GM10248 (cell line): ENCODE results near the gene KDM1B.
"Not testable (repeated sequence)": the region's sequence is repeated elsewhere in the genome, so short reads cannot be mapped to it uniquely, and the experiment has no call there.

Experiments used
- CTCF ChIA-PET: fragments of 300-600 bp; sonication (Branson Sonifier 250); formaldehyde crosslinking; extraction: SDS; loops from one replicate; lab custom pipeline; 2021; ENCODE audit warnings: antibody characterized with exemption; lab: Yijun Ruan, JAX
- POLR2A ChIA-PET: fragments of 350-650 bp; sonication (Branson Sonifier 250); formaldehyde crosslinking; extraction: SDS; loops from one replicate; lab custom pipeline; 2020; ENCODE audit warnings: antibody characterized with exemption; lab: Yijun Ruan, JAX
- DNase-seq: peaks from one replicate; pipeline ENCODE4 v3.0.0; 2012; ENCODE audit errors: extremely low spot score
- CTCF ChIP-seq: IDR thresholded peaks from 2 replicates; pipeline ENCODE4 v1.5.1; 2012; ENCODE audit warnings: mild to moderate bottlenecking, low read depth; ENCODE audit errors: extremely low read depth, missing control alignments, control extremely low read depth

The KDM1B gene

GRCh38 chr6:18171871-18172270 is 16.6 kb downstream of the KDM1B start:
- DNase-seq = no peak
- no peak for TF ChIP-seq CTCF
- CTCF ChIA-PET = interaction anchor here (0.7 to 1.6 kb wide), 2 partner anchors 12 to 28 kb away, joined by 3 read pairs; no protein-coding TSS in a partner anchor
- POLR2A ChIA-PET = no interaction called here

- POLR2A ChIA-PET, DNase-seq, CTCF ChIA-PET: not testable (repeated sequence)
Observed at GRCh38 chr6:18176198-18176597, 21.0 kb downstream of the KDM1B start.

GRCh38 chr6:18177286-18177965 is 22.2 kb downstream of the KDM1B start:
- no peak for DNase-seq
- CTCF ChIA-PET = no interaction called here
- TF ChIP-seq CTCF = no peak
- POLR2A ChIA-PET = no interaction called here

GRCh38 chr6:18178960-18179615 is 23.9 kb downstream of the KDM1B start:
- DNase-seq = no peak
- POLR2A ChIA-PET = interaction anchor here (0.6 kb wide), 1 partner anchor 10 kb away, joined by 7 read pairs; no protein-coding TSS in a partner anchor
- CTCF ChIA-PET = no interaction called here
- no peak for TF ChIP-seq CTCF

- ChIA-PET POLR2A (interaction anchor here (0.6 kb wide), 1 partner anchor 9 kb away, joined by 7 read pairs; no protein-coding TSS in a partner anchor), CTCF (interaction anchor here (1.1 to 1.5 kb wide), 3 partner anchors 15 to 23 kb away, joined by 3 to 4 read pairs (median 3); no protein-coding TSS in a partner anchor)
- no peak for DNase-seq
- no peak for TF ChIP-seq CTCF
Observed at GRCh38 chr6:18179770-18180356, 24.6 kb downstream of the KDM1B start.

GRCh38 chr6:18182568-18182967 is 27.3 kb downstream of the KDM1B start:
- POLR2A ChIA-PET = no interaction called here
- CTCF ChIA-PET = interaction anchor here (1.0 kb wide), 1 partner anchor 19 kb away, joined by 3 read pairs; no protein-coding TSS in a partner anchor
- no peak for DNase-seq

More at GRCh38 chr6:18182568-18182967, 27.3 kb downstream of the KDM1B start:
- TF ChIP-seq CTCF = no peak
